ENCODE data around the gene LGALS1.

GRCh38 chr22:37725551-37726240, 50.3 kb downstream of the LGALS1 start:
- TF ChIP-seq POLR2A (IDR thresholded peaks at IDR 0.05; ENCODE audit: low read length), result no peak
- no peak for TF ChIP-seq GATA1 (IDR thresholded peaks at IDR 0.05; ENCODE audit: low read depth, low read length)
